ENCODE measurements around the gene SUSD3. TPM values are rescaled to one million over a fixed set of nuclear protein-coding genes. Genes with fewer than 3 reads are reported as not detected.

Gene SUSD3
- total RNA-seq, 2 experiments from 2014 or later = 34.6 to 36.7 TPM

DNA sequence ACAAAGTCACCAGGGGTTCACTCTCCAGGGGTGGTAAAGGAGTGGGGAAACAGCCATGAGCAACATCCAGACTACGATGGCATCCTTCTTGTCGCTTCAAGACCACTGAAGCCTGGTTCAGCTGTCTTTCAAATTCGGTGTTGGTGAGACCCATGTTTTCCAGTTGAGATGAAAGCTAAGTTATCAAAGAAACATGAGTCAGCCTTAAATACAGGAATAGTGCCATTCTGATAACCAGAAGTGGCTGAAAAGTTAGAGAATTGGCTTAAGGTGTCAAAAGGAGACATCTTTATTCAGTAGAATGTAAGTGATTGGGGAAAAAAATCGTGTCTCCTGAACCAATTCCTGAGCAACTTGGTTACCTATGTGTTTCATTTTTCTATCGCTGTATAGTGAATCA is 30.5 kb downstream of the SUSD3 start:
- POLR2A ChIA-PET = interaction anchor here (1.3 to 1.5 kb wide), 3 partner anchors 10 to 123 kb away, joined by 4 to 6 read pairs (median 4); no protein-coding TSS in a partner anchor
- Mint-ChIP-seq H3K4me3 (no peak overlapping the region), H3K4me1 (ENCODE audit: low read depth) (peaks cover 59% of the 10 kb centered on the region), H3K36me3 (ENCODE audit: low read depth) (peaks cover 51% of the 10 kb centered on the region), H3K27me3 (no peaks in the 10 kb centered on the region), H3K9me3 (peaks cover 22% of the 10 kb centered on the region), H3K27ac (peak overlapping the region; percentile 50)
- intact Hi-C loops (cut with micrococcal nuclease) = no loop called here
- CTCF ChIA-PET = interaction anchor here (1.4 kb wide), 1 partner anchor 24 kb away, joined by 5 read pairs; no protein-coding TSS in a partner anchor
- no peak for TF ChIP-seq CTCF (IDR thresholded peaks at IDR 0.05)
- DNase-seq (no peak), ATAC-seq (no peak)

DNA sequence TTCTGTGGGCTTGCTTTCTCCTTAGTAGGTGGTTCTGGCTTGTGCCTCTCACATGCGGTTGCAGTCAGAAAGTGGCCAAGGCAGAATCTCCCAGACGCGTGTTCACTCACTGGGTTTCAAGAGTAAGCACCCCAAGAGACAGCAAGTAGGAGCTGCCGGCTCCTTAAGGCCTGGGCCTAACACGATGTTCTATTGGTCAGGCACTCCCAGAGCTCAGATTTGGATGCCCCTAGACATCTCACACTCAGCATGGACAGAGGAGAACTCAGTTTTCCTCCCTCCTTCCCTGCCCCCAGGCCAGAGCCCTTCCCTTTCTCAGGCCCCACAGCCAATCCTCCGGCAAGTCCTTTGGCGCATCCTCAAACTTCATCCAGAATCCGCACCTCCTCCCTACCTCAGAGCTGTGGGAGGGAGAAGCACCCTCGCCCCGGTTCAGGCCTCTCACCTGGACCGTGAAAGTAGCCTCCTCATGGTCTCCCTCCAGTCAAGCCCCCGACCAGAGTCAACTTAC is 31.0 kb downstream of the SUSD3 start:
- H3K27ac Mint-ChIP-seq = peak overlapping the region; percentile 57
- peaks cover 22% of the 10 kb centered on the region for H3K9me3 Mint-ChIP-seq
- H3K4me3 Mint-ChIP-seq = no peak overlapping the region
- H3K27me3 Mint-ChIP-seq = no peaks in the 10 kb centered on the region
- no peak for DNase-seq
- peaks cover 50% of the 10 kb centered on the region for H3K36me3 Mint-ChIP-seq (ENCODE audit: low read depth)
- no peak for ATAC-seq
- ChIA-PET POLR2A (interaction anchor here (1.5 kb wide), 1 partner anchor 14 kb away, joined by 4 read pairs; no protein-coding TSS in a partner anchor), CTCF (interaction anchor here (1.4 kb wide), 1 partner anchor 24 kb away, joined by 5 read pairs; no protein-coding TSS in a partner anchor)
- intact Hi-C loops (cut with micrococcal nuclease) = no loop called here
- peaks cover 61% of the 10 kb centered on the region for H3K4me1 Mint-ChIP-seq (ENCODE audit: low read depth)
- TF ChIP-seq CTCF (IDR thresholded peaks at IDR 0.05) = no peak

GRCh38 chr9:93090091-93090655 is 31.7 kb downstream of the SUSD3 start:
- no peak for TF ChIP-seq CTCF (IDR thresholded peaks at IDR 0.05)
- Mint-ChIP-seq H3K27me3 (no peaks in the 10 kb centered on the region), H3K36me3 (ENCODE audit: low read depth) (peaks cover 46% of the 10 kb centered on the region), H3K4me3 (no peak overlapping the region), H3K27ac (peak overlapping the region; percentile 46), H3K9me3 (peaks cover 22% of the 10 kb centered on the region), H3K4me1 (ENCODE audit: low read depth) (peaks cover 65% of the 10 kb centered on the region)
- no peak for DNase-seq
- CTCF ChIA-PET = no interaction called here
- no peak for ATAC-seq
- intact Hi-C loops (cut with micrococcal nuclease) = loop anchor here (10.0 kb wide), 1 partner anchor 125 kb away; no protein-coding TSS in a partner anchor
- POLR2A ChIA-PET = interaction anchor here (1.5 kb wide), 1 partner anchor 15 kb away, joined by 4 read pairs; no protein-coding TSS in a partner anchor

- no peak overlapping the region for H3K4me3 Mint-ChIP-seq
- peaks cover 19% of the 10 kb centered on the region for H3K9me3 Mint-ChIP-seq
- TF ChIP-seq CTCF (IDR thresholded peaks at IDR 0.05) = no peak
- H3K27me3 Mint-ChIP-seq = no peaks in the 10 kb centered on the region
- CTCF ChIA-PET = interaction anchor here (1.0 to 1.3 kb wide), 5 partner anchors 18 to 134 kb away, joined by 3 to 4 read pairs (median 3); no protein-coding TSS in a partner anchor
- DNase-seq (no peak), ATAC-seq (no peak)
- POLR2A ChIA-PET = interaction anchor here (1.2 to 3.0 kb wide), 5 partner anchors 8 to 63 kb away, joined by 3 to 12 read pairs (median 5); no protein-coding TSS in a partner anchor
- H3K27ac Mint-ChIP-seq = peak overlapping the region; percentile 88
- intact Hi-C loops (cut with micrococcal nuclease) = loop anchor here (10.0 kb wide), 1 partner anchor 126 kb away; no protein-coding TSS in a partner anchor
- peaks cover 38% of the 10 kb centered on the region for H3K36me3 Mint-ChIP-seq (ENCODE audit: low read depth)
- peaks cover 60% of the 10 kb centered on the region for H3K4me1 Mint-ChIP-seq (ENCODE audit: low read depth)
These were observed 32.6 kb downstream of the SUSD3 start for GRCh38 chr9:93091056-93091452.

Data from activated CD8-positive, alpha-beta T cell treated with anti-CD3 and anti-CD28 coated beads for 36 hours (primary cell).